Stimulated activated CD4-positive, alpha-beta T cell treated with anti-CD3 and anti-CD28 coated beads, Interleukin-1b, Interleukin-23, amount 100 ng/mL, for 48 hours (primary cell): ENCODE data around the gene MRPL54.
A peak's percentile ranks its signal among the peaks of the same experiment; 100 is the strongest.

Experiments
- DNase-seq: peaks from one replicate; pipeline ENCODE4 v3.0.0-alpha.2; 2020

The MRPL54 gene

DNA sequence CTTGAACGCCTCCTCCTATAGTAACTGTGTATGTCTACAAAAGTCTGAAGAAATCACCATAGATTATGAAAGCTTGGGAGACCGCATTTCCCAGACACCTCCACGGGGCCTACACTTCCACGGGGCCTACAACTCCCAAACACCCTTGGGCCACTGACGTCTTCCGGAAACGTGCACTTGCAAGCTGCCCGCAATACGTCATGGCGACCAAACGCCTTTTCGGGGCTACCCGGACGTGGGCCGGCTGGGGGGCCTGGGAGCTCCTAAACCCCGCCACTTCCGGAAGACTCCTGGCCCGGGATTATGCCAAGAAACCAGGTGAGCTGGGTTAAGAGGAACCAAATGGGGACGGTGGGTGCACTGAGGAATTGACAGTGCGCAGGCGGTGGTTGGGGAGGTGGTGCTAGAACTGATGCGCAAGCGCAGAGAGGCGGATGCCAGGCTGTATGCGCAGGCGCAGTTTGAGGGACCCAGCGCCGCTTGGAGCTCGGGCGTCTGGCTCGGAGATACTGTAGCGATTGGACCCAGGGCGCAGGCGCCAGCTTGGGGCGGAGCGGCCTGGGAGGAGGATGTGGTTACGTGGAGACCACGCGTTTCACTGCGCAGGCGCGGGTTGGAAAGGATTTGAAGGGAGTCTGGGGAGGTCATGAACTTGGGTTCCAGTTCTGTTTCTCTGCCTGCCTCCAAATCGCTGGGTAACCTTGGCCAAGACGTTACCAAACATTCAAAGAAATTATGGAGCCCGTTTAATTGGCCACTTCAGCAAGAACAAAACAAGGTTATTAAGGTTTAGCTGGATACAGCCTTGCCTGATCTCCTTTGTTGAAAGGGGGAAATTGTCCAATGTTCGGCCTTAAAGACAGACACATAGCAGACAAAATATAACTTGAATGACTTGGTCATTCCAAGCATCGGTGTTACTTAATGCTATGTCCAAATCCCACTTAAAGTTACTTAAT lies at the start of gene MRPL54:
TSS of gene MRPL54 (plus strand) at position 182 of the 959 bp plus-strand sequence. CDS start at position 201, 19 bp downstream.
- DNase-seq, result peak; percentile 100

DNA sequence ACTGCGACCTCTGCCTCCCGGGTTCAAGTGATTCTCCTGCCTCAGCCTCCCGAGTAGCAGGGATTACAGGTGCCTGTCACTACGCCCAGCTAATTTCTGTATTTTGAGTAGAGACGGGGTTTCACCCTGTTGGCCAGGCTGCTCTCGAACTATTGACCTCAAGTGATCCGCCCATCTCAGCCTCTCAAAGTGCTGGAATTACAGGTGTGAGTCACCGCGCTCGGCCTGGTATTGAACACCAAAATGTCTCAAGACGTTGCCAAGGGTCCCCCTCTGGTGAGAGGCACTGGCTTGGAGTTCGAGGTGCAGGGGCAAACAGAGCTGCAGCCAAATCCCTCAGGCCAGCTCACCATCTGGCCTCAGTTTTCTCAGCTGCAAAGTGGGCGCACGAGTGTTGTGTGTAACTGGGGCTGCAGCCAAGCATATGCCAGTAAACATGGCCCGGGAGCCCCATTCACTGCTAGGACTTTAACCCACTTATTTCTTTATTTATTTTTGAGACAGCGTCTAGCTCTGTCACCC lies 46.3 kb upstream of the MRPL54 start:
- DNase-seq, result no peak

- DNase-seq, result no peak
Measured at GRCh38 chr19:3719868-3720267, 42.6 kb upstream of the MRPL54 start.

- no peak for DNase-seq
Measured at GRCh38 chr19:3720349-3720917, 42.0 kb upstream of the MRPL54 start.

DNA sequence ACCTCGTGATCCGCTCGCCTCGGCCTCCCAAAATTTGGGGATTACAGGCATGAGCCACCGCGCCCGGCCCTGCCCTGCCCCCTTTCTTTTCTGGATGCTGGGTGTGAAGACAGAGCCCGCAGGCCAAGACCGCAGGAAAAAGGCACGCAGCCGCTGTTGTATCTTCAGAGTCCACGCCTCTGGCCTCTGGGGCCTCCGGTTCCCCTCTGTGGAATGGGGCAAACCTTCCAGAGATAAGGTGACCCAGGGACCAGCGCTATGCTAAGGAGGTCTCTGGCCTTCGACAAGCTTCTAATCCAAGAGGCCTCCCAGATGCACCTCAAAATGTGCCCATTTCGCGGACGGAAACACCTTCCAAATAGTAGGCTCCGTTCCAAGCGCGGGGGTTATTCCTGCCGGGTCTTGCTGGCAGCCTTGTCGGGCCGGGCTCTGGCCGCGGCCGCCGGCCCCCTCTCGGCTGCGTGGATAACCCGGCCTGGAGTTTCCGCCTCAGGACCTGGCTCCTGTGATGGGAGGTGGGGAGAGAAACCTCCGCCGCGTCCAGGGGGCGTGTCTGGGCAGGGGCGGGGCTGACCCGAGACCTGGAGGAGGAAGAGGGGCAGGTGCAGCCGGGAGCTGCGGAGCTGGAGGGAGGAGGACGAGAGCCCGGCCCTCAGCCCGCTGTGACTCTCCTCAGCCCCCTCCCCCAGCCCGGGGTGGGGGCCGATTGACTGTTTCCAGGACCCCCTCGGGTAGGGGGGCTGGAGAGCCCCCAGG lies 41.2 kb upstream of the MRPL54 start:
- DNase-seq, result peak; percentile 90

DNA sequence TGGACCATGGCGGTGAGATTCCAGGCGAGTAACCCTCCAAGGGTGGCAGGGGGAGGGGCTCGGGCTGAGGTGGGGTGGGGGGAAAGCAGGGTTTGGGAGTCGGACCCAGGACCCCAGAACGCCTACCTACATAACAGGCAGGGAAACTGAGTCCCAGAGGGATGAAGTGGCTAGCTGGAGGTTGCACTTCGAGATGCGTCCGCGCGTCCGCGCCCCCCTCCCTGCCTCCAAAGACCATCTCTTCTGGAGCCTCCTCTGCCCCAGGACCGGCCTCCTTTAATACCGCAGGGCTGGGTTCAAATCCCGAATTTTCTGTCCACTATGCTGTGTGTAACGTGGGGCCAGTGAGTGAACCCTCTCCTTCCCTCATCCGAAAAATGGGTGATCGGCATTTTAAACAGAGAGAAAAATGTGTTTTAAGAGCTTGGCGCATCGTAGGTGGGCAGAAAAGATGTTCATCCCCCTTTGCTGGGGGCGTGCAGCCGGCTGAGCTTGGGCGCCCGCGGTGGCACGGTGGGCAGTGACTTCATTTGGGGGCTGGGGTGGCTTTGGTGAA lies 40.5 kb upstream of the MRPL54 start:
- no peak for DNase-seq

DNA sequence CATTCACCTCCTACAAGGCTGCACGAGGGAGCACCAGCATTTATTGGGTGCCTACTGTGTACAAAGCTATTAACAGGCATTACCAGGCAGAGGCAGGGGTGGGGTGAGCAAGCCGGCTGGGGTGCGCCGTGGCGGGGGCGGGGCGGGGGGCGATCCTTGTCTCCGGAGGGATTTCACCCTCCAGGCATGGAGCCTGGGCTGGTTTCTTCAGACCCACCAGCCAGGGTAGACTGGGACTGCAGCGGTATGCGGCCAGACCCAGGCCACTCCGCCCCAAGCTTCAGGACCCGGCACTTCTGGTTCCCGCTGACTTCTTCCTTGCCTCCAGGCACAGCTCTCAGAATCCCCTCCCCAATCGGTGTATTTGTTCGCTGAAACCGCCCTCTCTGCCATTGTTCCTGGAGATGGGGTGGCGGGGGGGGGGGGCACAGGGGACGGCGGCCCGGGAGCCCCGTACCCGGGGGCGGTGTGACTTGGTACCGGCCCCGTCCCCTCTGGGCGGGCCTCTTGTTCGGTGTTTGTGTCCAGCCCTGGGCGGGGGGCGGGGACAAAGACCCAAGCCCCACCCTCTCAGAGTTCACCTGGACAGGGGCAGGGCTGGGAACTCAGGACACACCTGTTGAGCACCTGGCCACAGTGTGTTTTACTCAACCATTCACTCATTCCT lies 39.9 kb upstream of the MRPL54 start:
- DNase-seq, result no peak

DNA sequence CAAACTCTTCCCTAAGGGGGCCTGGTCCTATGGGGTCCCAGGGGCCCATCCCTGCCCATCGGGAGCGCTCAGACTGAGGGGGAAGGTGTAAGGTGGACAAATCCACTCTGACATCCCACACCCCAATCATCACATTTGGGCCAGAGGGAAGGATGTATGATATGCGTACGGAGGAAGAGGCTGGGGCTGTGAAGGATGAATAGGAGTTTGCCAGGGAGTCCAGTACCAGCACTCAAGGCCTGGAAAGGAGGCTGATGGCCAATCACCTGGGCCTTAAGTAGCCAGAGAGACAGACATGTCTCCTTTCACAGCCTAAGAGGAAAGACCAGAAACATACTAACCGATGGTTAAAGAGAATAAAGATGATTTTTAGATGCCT lies 39.4 kb upstream of the MRPL54 start:
- DNase-seq, result no peak

GRCh38 chr19:3723883-3724282 lies 38.6 kb upstream of the MRPL54 start:
- DNase-seq, result no peak

DNA sequence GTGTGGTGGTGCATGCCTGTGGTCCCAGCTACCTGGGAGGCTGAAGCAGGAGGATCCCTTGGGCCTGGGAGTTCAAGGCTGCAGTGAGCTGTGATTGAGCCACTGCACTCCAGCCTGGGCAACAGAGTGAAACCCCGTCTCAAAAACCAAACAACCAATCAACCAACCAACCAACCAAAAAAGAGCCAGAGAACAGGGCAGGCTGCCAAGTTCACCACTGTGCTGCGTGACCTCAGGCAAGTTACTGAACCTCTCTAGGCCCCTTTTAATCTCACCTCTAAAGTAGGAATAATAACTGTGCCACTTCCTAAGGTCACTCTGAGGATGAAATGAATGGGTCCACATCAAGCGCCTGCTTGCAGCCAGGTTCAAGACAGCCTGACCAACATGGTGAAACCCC lies 37.4 kb upstream of the MRPL54 start:
- no peak for DNase-seq

GRCh38 chr19:3725640-3726310 lies 36.7 kb upstream of the MRPL54 start:
- DNase-seq, result no peak

DNA sequence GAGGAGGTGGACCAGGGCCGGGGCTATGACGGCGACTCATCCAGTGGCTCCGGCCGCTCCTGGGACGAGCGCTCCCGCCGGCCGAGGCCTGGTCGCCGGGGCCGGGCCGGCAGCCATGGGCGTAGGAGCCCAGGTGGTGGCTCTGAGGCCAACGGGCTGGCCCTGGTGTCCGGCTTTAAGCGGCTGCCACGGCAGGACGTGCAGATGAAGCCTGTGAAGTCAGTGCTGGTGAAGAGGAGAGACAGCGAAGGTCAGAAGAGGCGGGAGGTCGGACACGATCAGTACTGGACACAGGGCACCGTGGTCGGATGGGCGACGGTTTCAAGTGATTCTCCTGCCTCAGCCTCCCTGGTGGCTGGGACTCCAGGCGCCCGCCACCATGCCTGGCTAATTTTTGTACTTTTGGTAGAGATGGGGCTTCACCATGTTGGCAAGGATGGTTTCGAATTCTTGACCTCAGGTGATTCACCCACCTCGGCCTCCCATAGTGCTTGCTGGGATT lies 32.0 kb upstream of the MRPL54 start:
- DNase-seq, result no peak

GRCh38 chr19:3732108-3732507 lies 30.4 kb upstream of the MRPL54 start:
- DNase-seq, result no peak

DNA sequence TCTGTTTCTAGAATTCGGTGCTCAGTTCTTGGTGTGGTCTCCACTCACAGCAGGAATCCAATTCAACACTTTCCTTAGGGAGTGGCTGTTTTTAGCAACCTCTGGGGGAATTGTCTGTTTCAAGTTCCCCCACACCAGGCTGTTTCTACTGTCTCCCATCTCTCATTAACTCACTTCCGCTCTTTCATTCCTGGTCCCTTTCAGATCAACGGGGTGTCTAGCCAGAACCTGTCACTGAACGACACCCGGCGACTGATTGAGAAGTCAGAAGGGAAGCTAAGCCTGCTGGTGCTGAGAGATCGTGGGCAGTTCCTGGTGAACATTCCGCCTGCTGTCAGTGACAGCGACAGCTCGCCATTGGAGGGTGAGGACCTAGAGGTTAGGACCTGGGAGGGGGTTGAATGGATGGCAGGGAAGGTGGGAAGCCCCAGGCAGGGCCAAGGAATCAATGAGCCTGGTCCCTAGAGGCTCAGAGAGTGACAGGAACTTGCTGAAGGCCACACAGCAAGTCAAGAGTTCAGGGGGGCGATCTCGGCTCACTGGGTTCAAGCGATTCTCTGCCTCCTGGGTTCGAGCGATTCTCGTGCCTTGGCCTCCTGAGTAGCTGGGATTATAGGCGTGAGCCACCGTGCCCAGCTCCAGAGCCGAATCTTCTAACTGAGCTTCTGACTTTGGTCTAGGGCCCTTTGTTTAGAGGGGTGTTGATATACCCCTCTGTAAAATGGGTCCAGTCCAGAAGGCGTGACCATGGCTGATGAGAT lies 28.8 kb upstream of the MRPL54 start:
- DNase-seq, result no peak

DNA sequence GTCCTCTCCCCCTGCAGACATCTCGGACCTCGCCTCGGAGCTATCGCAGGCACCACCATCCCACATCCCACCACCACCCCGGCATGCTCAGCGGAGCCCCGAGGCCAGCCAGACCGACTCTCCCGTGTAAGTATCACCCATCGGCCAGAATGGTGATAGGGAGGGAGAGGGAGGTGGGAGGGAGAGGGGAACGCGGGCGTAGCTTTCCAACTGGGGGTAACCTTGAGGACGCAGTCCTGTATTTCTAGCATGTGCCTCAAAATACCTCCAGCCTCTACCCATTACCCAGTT lies 28.2 kb upstream of the MRPL54 start:
- no peak for DNase-seq

DNA sequence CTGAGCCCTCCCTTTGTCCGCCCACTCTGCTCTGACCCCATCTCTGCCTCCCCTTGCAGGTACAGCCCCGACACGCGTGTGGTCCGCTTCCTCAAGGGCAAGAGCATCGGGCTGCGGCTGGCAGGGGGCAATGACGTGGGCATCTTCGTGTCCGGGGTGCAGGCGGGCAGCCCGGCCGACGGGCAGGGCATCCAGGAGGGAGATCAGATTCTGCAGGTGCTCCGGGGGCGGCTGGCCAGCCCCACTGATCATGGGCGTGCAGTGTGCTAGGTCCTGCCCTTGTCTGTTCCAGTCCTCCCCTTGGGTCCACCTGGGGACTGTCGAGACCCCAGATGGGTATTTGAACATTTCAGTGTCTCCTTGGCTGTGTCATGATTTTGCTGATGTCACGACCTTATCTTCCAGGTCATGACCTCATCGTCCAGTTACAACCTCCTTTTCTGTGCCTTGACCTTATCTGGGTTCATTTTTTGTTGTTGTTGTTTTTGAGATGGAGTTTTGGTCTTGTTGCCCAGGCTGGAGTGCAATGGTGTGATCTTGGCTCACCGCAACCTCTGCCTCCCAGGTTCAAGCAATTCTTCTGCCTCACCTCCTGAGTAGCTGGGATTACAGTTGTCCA lies 26.3 kb upstream of the MRPL54 start:
- DNase-seq, result no peak

GRCh38 chr19:3737487-3738205 lies 24.8 kb upstream of the MRPL54 start:
- no peak for DNase-seq

DNA sequence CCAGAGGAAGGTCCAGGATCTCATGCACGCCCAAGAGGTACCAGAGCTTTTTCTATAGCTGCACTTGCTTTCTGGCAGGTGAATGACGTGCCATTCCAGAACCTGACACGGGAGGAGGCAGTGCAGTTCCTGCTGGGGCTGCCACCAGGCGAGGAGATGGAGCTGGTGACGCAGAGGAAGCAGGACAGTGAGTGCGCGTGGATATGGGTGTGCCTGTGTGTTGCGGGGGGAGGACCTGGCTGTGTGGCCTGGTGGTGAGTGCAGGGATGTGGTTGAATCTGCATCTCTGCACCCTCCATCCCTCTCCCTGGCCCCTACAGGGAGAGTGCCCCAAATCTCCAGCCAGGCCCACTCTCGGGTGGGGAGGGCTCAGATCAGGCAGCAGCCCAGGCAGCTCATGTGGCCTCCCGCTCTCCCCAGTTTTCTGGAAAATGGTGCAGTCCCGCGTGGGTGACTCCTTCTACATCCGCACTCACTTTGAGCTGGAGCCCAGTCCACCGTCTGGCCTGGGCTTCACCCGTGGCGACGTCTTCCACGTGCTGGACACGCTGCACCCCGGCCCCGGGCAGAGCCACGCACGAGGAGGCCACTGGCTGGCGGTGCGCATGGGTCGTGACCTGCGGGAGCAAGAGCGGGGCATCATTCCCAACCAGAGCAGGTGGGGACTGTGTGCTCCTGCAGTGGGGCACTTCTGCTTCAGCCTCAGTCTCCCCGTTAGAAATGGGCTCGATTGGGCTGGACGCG lies 23.8 kb upstream of the MRPL54 start:
- no peak for DNase-seq

- no peak for DNase-seq
Measured at GRCh38 chr19:3740431-3740830, 22.1 kb upstream of the MRPL54 start.
